WTC11 (cell line): ENCODE measurements around the gene CNP. TPM values are rescaled to one million over a fixed set of nuclear protein-coding genes. Genes with fewer than 3 reads are reported as not detected.

Experiments
- ELF4 ChIP-seq: sonication (generic); formaldehyde crosslinking; IDR thresholded peaks from 2 replicates; pipeline ENCODE4 v1.8.1; 2022; ENCODE audit warnings: low read depth, mild to moderate bottlenecking, moderate library complexity, missing genetic modification reagents
- ETV6 ChIP-seq: sonication (generic); formaldehyde crosslinking; IDR thresholded peaks from 2 replicates; pipeline ENCODE4 v1.8.1; 2022; ENCODE audit warnings: mild to moderate bottlenecking, missing genetic modification reagents
- FOXK1 ChIP-seq: sonication (generic); formaldehyde crosslinking; IDR thresholded peaks from 2 replicates; pipeline ENCODE4 v1.8.0; 2022; ENCODE audit warnings: mild to moderate bottlenecking, moderate library complexity, missing genetic modification reagents
- FOXP1 ChIP-seq: sonication (generic); formaldehyde crosslinking; IDR thresholded peaks from 2 replicates; pipeline ENCODE4 v1.8.0; 2022; ENCODE audit warnings: missing genetic modification reagents, mild to moderate bottlenecking, moderate library complexity, borderline replicate concordance
- GRHL2 ChIP-seq: fragments of 250-450 bp; sonication (Bioruptor Pico); IDR thresholded peaks from 2 replicates; pipeline ENCODE4 v1.8.0; 2022; ENCODE audit warnings: mild to moderate bottlenecking, moderate library complexity; ENCODE audit not compliant: insufficient replicate concordance, severe bottlenecking
- IRF2 ChIP-seq: sonication (generic); formaldehyde crosslinking; IDR thresholded peaks from 2 replicates; pipeline ENCODE4 v1.8.0; 2022; ENCODE audit warnings: low read depth, missing genetic modification reagents, borderline replicate concordance
- JUN ChIP-seq: sonication (generic); formaldehyde crosslinking; IDR thresholded peaks from 2 replicates; pipeline ENCODE4 v1.8.0; 2023; ENCODE audit warnings: mild to moderate bottlenecking, missing genetic modification reagents
- KAT7 ChIP-seq: sonication (generic); formaldehyde crosslinking; IDR thresholded peaks from 2 replicates; pipeline ENCODE4 v1.8.1; 2023; ENCODE audit warnings: missing genetic modification reagents, mild to moderate bottlenecking, borderline replicate concordance
- MXD4 ChIP-seq: fragments of 250-450 bp; sonication (Bioruptor Pico); IDR thresholded peaks from 2 replicates; pipeline ENCODE4 v1.8.0; 2021; ENCODE audit warnings: mild to moderate bottlenecking, moderate library complexity, borderline replicate concordance
- NFYB ChIP-seq: sonication (generic); formaldehyde crosslinking; conservative IDR thresholded peaks from 2 replicates; pipeline ENCODE4 v1.8.0; 2022; ENCODE audit warnings: low read depth, missing genetic modification reagents
- NR1H2 ChIP-seq: sonication (generic); formaldehyde crosslinking; IDR thresholded peaks from 2 replicates; pipeline ENCODE4 v1.9.0; 2021; ENCODE audit warnings: mild to moderate bottlenecking, moderate library complexity, missing genetic modification reagents
- SMAD3 ChIP-seq: sonication (generic); formaldehyde crosslinking; IDR thresholded peaks from 2 replicates; pipeline ENCODE4 v1.8.0; 2022; ENCODE audit warnings: missing genetic modification reagents, mild to moderate bottlenecking, borderline replicate concordance
- SP1 ChIP-seq: sonication (generic); formaldehyde crosslinking; conservative IDR thresholded peaks from 2 replicates; pipeline ENCODE4 v1.8.1; 2022; ENCODE audit warnings: missing genetic modification reagents
- TCF7 ChIP-seq: sonication (generic); formaldehyde crosslinking; IDR thresholded peaks from 2 replicates; pipeline ENCODE4 v1.8.0; 2022; ENCODE audit warnings: mild to moderate bottlenecking, low read depth, missing genetic modification reagents, moderate library complexity
- TEAD1 ChIP-seq: sonication (generic); formaldehyde crosslinking; IDR thresholded peaks from 2 replicates; pipeline ENCODE4 v1.8.0; 2022; ENCODE audit warnings: mild to moderate bottlenecking, missing genetic modification reagents
- ZNF121 ChIP-seq: sonication (generic); formaldehyde crosslinking; IDR thresholded peaks from 2 replicates; pipeline ENCODE4 v1.8.0; 2023; ENCODE audit warnings: missing genetic modification reagents
- ZNF138 ChIP-seq: sonication (generic); formaldehyde crosslinking; conservative IDR thresholded peaks from 2 replicates; pipeline ENCODE4 v1.8.1; 2022; ENCODE audit warnings: mild to moderate bottlenecking, moderate library complexity, missing genetic modification reagents
- ZNF263 ChIP-seq: sonication (generic); formaldehyde crosslinking; IDR thresholded peaks from 2 replicates; pipeline ENCODE4 v1.8.1; 2022; ENCODE audit warnings: low read depth, mild to moderate bottlenecking, moderate library complexity, missing genetic modification reagents
- ZNF416 ChIP-seq: fragments of 250-450 bp; sonication (Bioruptor Pico); IDR thresholded peaks from 2 replicates; pipeline ENCODE4 v1.9.0; 2021; ENCODE audit warnings: mild to moderate bottlenecking, inconsistent platforms
- ZNF423 ChIP-seq: fragments of 250-450 bp; sonication (Bioruptor Pico); IDR thresholded peaks from 2 replicates; pipeline ENCODE4 v2.1.2; 2022; ENCODE audit warnings: mild to moderate bottlenecking, moderate library complexity
- total RNA-seq: library from RNA; stranded (reverse); gene quantifications from 3 replicates; pipeline ENCODE4 v1.2.3, GENCODE V29; 2021
- TF ChIP-seq, protein P1 (sequence below): sonication (generic); formaldehyde crosslinking; IDR thresholded peaks from 2 replicates; pipeline ENCODE4 v1.8.1; 2022; ENCODE audit warnings: low read depth, missing genetic modification reagents, borderline replicate concordance
- TF ChIP-seq, protein P2 (sequence below): sonication (generic); formaldehyde crosslinking; IDR thresholded peaks from 2 replicates; pipeline ENCODE4 v1.8.0; 2022; ENCODE audit warnings: mild to moderate bottlenecking, missing genetic modification reagents
- TF ChIP-seq, protein P3 (sequence below): sonication (generic); formaldehyde crosslinking; IDR thresholded peaks from 2 replicates; pipeline ENCODE4 v1.8.0; 2022; ENCODE audit warnings: mild to moderate bottlenecking, missing genetic modification reagents
- TF ChIP-seq, protein P4 (sequence below): sonication (generic); formaldehyde crosslinking; IDR thresholded peaks from 2 replicates; pipeline ENCODE4 v1.8.0; 2022; ENCODE audit warnings: mild to moderate bottlenecking, missing genetic modification reagents
- TF ChIP-seq, protein P5 (sequence below): fragments of 250-450 bp; sonication (Bioruptor Pico); IDR thresholded peaks from 2 replicates; pipeline ENCODE4 v1.9.0; 2021; ENCODE audit warnings: moderate library complexity, mild to moderate bottlenecking, inconsistent platforms, borderline replicate concordance
- TF ChIP-seq, protein P6 (sequence below): sonication (generic); formaldehyde crosslinking; IDR thresholded peaks from 2 replicates; pipeline ENCODE4 v1.8.1; 2023; ENCODE audit warnings: mild to moderate bottlenecking, moderate library complexity, missing genetic modification reagents
- TF ChIP-seq, protein P7 (sequence below): fragments of 250-450 bp; sonication (Bioruptor Pico); IDR thresholded peaks from 2 replicates; pipeline ENCODE4 v1.8.0; 2021; ENCODE audit warnings: mild to moderate bottlenecking
- TF ChIP-seq, protein P8 (sequence below): sonication (generic); formaldehyde crosslinking; IDR thresholded peaks from 2 replicates; pipeline ENCODE4 v1.8.1; 2023; ENCODE audit warnings: mild to moderate bottlenecking, missing genetic modification reagents
- TF ChIP-seq, protein P9 (sequence below): sonication (generic); formaldehyde crosslinking; IDR thresholded peaks from 2 replicates; pipeline ENCODE4 v1.8.1; 2023; ENCODE audit warnings: mild to moderate bottlenecking, missing genetic modification reagents, moderate library complexity

Gene CNP
- total RNA-seq, 1 experiment from 2014 or later = 52.5 TPM

DNA sequence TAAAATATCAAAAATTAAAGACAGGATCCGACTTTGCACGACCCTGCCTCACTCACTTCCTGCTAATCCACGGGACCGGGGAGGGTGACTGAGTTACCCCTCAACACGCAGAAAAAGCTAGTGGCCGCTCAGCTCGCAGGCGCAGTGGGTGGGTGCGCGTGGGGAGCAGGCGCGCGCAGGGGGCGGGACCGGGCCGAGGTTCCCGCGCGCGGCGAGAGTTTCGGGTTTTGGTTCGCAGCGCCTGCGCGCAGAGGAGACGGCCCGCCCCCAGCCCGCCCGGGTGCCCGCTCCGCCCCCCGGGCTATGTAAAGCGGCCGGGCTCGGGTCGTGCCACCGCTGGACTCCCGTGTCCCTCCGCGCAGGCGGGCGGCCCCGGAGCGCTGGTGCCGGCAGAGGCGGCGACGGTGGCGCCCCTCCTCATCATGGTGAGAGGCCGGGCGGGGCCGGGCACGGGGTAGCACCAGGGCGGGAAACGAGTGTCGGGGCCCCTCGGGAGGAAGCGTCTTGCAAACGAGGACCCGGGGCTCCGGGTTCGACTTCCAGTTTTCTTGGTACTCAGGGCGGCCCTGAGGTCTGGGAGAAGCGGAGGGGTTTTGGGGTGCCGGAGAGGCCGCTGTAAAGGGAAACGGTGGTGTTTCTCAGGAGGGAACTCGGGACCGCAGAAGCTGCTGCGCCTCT, at the start of gene CNP (continued):
- TF ChIP-seq TEAD1 (CRISPR knock-in tag) (0 out of 2 replicates have a peak, but pooled peaks have one; percentile 24), MXD4 (CRISPR knock-in tag) (no peak), IRF2 (CRISPR knock-in tag) (no peak), ZNF263 (CRISPR knock-in tag) (no peak), ELF4 (CRISPR knock-in tag) (no peak; the same call in 1 of the 2 replicates), NFYB (no peak), KAT7 (CRISPR knock-in tag) (0 out of 2 replicates have a peak, but pooled peaks have one; percentile 26), JUN (CRISPR knock-in tag) (no peak; the same call in 1 of the 2 replicates), ETV6 (0 out of 2 replicates have a peak, but pooled peaks have one; percentile 22), SP1 (CRISPR knock-in tag) (peak; percentile 77), ZNF423 (CRISPR knock-in tag) (no peak), FOXK1 (peak; percentile 58), TCF7 (CRISPR knock-in tag) (no peak), ZNF138 (CRISPR knock-in tag) (no peak), ZNF121 (CRISPR knock-in tag) (no peak), SMAD3 (CRISPR knock-in tag) (0 out of 2 replicates have a peak, but pooled peaks have one; percentile 27), FOXP1 (CRISPR knock-in tag) (peak; percentile 64), ZNF416 (CRISPR knock-in tag) (no peak), GRHL2 (no peak), NR1H2 (CRISPR knock-in tag) (no peak)
- TF ChIP-seq, protein P1, sequence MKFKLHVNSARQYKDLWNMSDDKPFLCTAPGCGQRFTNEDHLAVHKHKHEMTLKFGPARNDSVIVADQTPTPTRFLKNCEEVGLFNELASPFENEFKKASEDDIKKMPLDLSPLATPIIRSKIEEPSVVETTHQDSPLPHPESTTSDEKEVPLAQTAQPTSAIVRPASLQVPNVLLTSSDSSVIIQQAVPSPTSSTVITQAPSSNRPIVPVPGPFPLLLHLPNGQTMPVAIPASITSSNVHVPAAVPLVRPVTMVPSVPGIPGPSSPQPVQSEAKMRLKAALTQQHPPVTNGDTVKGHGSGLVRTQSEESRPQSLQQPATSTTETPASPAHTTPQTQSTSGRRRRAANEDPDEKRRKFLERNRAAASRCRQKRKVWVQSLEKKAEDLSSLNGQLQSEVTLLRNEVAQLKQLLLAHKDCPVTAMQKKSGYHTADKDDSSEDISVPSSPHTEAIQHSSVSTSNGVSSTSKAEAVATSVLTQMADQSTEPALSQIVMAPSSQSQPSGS (CRISPR knock-in tag) = no peak
- TF ChIP-seq, protein P2, sequence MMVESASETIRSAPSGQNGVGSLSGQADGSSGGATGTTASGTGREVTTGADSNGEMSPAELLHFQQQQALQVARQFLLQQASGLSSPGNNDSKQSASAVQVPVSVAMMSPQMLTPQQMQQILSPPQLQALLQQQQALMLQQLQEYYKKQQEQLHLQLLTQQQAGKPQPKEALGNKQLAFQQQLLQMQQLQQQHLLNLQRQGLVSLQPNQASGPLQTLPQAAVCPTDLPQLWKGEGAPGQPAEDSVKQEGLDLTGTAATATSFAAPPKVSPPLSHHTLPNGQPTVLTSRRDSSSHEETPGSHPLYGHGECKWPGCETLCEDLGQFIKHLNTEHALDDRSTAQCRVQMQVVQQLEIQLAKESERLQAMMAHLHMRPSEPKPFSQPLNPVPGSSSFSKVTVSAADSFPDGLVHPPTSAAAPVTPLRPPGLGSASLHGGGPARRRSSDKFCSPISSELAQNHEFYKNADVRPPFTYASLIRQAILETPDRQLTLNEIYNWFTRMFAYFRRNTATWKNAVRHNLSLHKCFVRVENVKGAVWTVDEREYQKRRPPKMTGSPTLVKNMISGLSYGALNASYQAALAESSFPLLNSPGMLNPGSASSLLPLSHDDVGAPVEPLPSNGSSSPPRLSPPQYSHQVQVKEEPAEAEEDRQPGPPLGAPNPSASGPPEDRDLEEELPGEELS (CRISPR knock-in tag) = 0 out of 2 replicates have a peak, but pooled peaks have one; percentile 54
- TF ChIP-seq, protein P3, sequence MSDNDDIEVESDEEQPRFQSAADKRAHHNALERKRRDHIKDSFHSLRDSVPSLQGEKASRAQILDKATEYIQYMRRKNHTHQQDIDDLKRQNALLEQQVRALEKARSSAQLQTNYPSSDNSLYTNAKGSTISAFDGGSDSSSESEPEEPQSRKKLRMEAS (CRISPR knock-in tag) = peak; percentile 56; the same call in 1 of the 2 replicates
- TF ChIP-seq, protein P4, sequence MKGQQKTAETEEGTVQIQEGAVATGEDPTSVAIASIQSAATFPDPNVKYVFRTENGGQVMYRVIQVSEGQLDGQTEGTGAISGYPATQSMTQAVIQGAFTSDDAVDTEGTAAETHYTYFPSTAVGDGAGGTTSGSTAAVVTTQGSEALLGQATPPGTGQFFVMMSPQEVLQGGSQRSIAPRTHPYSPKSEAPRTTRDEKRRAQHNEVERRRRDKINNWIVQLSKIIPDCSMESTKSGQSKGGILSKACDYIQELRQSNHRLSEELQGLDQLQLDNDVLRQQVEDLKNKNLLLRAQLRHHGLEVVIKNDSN = 0 out of 2 replicates have a peak, but pooled peaks have one; percentile 14
- TF ChIP-seq, protein P5, sequence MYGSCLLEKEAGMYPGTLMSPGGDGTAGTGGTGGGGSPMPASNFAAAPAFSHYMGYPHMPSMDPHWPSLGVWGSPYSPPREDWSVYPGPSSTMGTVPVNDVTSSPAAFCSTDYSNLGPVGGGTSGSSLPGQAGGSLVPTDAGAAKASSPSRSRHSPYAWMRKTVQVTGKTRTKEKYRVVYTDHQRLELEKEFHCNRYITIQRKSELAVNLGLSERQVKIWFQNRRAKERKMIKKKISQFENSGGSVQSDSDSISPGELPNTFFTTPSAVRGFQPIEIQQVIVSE = no peak
- TF ChIP-seq, protein P6, sequence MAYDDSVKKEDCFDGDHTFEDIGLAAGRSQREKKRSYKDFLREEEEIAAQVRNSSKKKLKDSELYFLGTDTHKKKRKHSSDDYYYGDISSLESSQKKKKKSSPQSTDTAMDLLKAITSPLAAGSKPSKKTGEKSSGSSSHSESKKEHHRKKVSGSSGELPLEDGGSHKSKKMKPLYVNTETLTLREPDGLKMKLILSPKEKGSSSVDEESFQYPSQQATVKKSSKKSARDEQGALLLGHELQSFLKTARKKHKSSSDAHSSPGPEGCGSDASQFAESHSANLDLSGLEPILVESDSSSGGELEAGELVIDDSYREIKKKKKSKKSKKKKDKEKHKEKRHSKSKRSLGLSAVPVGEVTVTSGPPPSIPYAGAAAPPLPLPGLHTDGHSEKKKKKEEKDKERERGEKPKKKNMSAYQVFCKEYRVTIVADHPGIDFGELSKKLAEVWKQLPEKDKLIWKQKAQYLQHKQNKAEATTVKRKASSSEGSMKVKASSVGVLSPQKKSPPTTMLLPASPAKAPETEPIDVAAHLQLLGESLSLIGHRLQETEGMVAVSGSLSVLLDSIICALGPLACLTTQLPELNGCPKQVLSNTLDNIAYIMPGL = peak; percentile 72; the same call in 1 of the 2 replicates
- TF ChIP-seq, protein P7, sequence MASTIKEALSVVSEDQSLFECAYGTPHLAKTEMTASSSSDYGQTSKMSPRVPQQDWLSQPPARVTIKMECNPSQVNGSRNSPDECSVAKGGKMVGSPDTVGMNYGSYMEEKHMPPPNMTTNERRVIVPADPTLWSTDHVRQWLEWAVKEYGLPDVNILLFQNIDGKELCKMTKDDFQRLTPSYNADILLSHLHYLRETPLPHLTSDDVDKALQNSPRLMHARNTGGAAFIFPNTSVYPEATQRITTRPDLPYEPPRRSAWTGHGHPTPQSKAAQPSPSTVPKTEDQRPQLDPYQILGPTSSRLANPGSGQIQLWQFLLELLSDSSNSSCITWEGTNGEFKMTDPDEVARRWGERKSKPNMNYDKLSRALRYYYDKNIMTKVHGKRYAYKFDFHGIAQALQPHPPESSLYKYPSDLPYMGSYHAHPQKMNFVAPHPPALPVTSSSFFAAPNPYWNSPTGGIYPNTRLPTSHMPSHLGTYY (CRISPR knock-in tag) = no peak
- TF ChIP-seq, protein P8, sequence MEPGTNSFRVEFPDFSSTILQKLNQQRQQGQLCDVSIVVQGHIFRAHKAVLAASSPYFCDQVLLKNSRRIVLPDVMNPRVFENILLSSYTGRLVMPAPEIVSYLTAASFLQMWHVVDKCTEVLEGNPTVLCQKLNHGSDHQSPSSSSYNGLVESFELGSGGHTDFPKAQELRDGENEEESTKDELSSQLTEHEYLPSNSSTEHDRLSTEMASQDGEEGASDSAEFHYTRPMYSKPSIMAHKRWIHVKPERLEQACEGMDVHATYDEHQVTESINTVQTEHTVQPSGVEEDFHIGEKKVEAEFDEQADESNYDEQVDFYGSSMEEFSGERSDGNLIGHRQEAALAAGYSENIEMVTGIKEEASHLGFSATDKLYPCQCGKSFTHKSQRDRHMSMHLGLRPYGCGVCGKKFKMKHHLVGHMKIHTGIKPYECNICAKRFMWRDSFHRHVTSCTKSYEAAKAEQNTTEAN (CRISPR knock-in tag) = no peak
- TF ChIP-seq, protein P9, sequence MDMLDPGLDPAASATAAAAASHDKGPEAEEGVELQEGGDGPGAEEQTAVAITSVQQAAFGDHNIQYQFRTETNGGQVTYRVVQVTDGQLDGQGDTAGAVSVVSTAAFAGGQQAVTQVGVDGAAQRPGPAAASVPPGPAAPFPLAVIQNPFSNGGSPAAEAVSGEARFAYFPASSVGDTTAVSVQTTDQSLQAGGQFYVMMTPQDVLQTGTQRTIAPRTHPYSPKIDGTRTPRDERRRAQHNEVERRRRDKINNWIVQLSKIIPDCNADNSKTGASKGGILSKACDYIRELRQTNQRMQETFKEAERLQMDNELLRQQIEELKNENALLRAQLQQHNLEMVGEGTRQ (CRISPR knock-in tag) = no peak
